H54 (cell line): Measurements from ENCODE around the gene ATP1B1.

ENCODE experiments used
- DNase-seq: peaks from one replicate; pipeline ENCODE4 v3.0.0; 2011; ENCODE audit warnings: low spot score, mixed read lengths; ENCODE audit not compliant: insufficient read length
- FAIRE-seq: peaks from 3 replicates; lab custom pipeline; 2011; peaks lifted over from hg19 to GRCh38; lab: Jason Lieb, UNC
- POLR2A ChIP-seq: IDR thresholded peaks from 2 replicates; pipeline ENCODE4 v1.6.1; 2011; ENCODE audit warnings: low read depth, mild to moderate bottlenecking, low read length

The ATP1B1 gene

DNA sequence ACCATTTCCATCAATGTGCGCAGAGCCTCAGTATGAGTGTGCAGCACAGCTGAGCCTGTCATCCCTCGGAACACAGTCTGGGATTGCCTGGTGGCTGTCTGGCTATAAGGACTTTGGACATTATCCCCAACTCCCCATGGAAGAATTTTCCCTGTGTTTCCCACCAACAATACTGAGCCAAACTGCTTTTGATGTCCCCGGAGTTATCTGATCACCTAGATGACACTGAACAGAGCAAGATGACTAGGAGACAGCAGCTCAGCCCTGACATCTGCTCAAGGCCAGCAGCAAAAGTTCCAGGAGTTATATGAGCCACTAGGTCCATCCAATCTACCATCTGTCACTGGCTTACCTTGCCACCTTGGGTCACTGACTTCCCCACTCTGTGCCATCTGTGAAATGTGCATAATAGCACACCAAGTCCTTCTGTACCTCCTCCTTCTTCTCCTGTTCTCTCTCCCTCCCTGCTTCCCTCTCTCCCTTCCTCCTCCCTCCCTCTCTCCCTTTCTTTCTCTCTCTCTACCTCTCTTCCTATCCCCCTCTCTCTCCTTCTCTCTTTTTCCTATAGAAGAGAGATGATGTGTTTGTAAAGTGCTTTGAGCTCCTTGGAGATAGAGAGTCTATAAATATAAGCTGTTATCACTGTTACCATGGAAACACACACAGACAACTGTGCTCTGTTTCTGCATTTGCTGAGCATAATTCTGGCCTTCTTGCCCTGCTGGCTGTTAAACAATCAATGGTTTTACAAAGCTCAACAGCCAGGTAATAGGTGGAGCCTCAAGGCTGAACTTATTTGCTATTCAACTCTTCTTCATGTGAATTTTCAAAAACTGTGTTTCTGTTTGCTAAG is 19.7 kb upstream of the ATP1B1 start:
- FAIRE-seq (no peak), DNase-seq (no peak)
- TF ChIP-seq POLR2A: no peak

DNA sequence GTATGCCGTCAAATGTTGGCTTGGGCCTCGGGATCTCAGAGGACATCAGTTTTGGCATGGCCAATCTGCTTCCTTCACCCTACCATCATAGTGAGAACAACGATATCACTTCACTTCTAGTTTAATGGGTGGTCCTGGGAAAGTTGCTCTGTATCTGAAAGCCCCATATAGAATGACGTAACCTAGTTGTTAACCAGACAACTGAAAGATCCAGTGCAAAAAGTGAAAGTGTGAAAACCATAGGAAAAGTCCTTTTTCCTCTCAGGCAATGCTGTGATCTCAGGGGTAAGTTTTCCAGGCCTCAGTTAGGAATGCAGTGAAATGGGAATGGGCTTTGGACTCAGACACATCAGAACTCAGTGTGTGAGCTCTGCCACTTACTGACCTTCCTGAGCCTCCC is 18.6 kb upstream of the ATP1B1 start:
- FAIRE-seq: no peak
- no peak for TF ChIP-seq POLR2A
- no peak for DNase-seq

DNA sequence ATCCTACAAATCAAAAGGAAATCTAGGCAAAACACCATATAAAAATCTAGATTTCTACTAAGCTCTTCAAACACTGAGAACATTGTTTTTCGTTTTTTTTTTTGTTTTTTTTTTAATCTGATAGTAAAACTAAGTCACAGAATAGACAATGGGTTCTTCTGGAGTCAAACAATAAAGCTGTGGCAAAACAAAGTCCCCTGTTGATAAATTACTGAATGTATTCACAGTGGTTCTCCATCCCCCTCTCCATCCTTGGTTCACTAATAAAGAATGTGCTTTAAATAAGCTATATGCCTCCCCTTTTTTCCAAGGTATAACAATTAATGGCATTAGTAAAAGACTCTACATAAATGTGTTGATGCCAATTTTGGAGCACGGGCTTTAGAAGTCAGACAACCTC is 16.7 kb upstream of the ATP1B1 start:
- DNase-seq (no peak), FAIRE-seq (no peak)
- no peak for TF ChIP-seq POLR2A

DNA sequence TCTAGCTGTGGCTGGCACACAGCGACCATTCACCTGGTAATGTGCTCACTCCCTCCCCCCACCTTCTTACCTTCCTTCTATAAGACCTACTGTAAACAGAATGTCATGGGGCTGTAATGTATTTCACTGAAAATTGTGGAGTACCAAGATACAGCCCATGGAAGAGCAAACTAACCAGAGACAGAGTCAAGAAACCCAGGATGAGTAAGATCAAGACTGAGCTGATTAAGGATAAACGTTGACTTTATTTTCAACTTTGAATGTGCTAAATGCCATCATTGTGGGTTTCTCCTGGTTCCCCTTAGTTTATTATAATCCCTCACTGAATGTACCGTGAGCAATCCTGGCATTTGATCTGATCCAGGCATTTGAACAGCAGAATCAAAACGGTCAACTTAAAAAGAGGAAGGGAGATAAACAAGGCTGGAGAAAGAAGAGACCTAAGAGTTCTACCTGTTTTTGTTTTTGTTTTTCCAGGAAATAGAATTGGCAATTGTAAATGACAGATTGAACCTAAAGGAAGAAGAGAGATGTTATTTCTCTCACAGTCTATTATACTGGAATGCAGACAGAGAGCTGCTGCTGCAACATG is 16.1 kb upstream of the ATP1B1 start:
- no peak for TF ChIP-seq POLR2A
- DNase-seq (no peak), FAIRE-seq (no peak)

DNA sequence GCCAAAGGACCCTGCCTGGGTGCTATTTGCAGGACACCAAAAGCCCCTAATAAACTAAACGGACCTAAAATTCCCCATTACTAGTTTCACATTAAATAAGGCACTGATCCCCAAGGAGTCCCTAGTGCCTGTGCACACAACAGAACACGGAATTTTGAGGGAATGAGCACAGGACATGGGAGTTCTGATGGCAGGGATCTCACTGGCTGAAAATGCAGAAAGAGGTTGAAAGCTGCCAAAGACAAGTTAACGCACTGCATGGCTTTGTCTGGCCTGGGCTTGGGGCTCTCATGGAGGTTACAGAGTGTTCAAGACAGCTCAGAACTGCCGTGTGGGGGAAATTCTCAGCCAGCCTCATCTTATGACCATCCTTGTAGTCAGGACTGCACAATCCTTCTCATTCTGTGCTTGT is 15.6 kb upstream of the ATP1B1 start:
- TF ChIP-seq POLR2A: no peak
- no peak for FAIRE-seq
- DNase-seq: no peak

DNA sequence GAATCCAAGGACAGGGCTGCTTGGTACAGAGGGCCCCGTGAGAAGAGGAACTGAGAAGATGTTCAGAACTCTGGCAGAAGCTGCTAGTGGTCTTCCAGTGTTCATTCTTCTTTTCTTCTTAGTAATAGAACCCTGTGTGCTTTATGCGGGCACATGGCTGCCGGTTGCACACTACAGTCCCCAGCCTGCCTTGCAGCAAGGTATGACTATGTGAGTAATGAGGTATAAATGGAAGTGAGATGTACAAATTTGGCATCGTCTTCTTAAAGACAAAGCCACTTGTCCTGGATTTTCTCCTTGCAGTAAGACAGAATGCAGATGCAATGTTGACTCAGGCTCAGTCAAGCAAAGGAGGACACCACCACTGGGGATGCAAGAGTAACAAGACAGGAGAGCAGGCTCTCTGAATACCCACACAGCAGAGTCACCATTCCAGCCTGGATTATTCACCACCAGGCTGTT is 15.0 kb upstream of the ATP1B1 start:
- no peak for DNase-seq
- TF ChIP-seq POLR2A: no peak
- FAIRE-seq: no peak

DNA sequence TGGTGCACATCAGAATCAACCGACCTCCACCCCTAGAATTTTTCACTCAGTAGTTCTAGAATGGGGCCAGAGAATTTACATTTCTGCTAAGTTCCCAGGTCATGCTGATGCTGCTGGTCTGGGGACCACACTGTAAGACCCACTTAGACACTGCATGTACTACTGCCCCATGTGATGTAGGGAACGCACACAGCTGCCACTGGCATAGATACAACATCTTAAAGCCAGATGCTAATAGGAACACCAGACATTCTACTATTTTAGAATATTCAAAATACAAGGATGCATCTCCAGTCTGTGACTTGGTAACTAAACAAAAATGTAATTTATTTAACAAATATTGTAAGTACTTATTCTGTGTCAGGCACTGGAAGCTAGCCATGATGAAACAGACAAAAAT is 14.1 kb upstream of the ATP1B1 start:
- no peak for TF ChIP-seq POLR2A
- FAIRE-seq: no peak
- DNase-seq: no peak

DNA sequence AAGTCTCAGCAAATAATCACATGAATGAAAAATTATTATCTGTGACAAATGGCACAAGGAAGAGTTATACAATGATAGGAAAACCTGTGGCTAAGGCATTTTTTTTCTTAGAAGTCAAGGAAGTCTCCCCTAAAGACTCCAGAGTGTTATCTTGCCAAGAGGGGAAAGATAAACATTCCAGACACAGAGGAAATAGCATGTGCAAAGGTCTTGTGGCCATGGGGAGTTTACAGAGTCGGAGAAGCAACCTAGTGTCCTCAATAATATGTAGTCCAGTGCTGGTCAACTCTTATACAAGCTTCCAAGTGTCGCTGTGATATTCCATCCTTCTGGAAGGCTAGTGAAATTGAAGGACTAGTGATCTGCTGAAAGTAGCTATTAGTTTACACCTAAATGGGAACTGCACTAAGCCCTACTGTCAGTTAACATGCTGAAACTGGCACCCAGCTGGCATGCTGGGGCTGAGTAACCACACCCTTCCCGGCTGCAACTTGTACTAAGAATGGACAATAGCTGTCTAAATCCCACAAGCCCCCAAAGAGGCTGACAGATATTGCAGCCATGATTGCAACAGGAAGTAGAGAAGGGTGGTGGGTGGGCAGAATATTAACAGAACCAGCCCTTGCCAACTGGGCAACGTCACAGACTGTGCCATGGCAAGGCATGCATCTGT is 11.5 kb upstream of the ATP1B1 start:
- no peak for TF ChIP-seq POLR2A
- no peak for DNase-seq
- FAIRE-seq: no peak

DNA sequence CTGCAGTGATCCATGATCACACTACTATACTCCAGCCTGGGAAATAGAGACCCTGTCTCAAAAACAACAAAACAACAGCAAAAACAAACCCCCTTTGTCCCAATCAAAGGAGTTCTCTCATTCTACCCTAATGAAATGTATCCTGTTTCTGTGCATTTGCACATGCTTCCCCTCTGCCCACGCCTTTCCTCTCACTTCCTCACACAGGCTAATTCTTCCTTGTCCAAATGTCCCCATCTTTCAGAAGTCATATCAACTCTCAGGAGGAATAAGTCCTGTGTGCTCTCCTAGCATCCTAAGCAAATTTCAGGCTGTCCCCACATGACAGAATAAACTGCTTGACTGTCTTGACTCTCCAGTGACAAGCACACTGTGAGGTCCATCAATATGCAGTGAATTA is 8.1 kb upstream of the ATP1B1 start:
- no peak for TF ChIP-seq POLR2A
- FAIRE-seq: no peak

DNA sequence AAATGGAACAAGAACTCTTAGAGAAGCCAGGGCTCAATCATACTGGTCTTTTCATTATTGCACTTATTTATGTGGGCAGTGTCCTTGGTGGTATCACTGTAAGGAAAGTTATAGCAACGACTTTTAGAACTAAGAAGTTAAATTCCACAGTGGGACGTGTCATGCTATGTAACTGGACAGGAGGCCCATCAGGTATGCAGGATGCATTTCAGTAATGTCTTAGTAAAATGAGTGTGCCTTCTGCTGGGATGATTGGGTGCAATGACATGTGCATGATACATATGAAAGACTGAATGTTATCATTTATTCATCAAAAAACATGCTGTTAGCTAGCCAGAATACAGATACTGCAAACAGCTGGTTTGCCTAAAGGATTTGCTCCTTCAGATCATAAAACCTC is 6.9 kb upstream of the ATP1B1 start:
- TF ChIP-seq POLR2A: no peak
- no peak for FAIRE-seq
- no peak for DNase-seq

More for the DNA sequence above, 8.1 kb upstream of the ATP1B1 start:
- DNase-seq: no peak

DNA sequence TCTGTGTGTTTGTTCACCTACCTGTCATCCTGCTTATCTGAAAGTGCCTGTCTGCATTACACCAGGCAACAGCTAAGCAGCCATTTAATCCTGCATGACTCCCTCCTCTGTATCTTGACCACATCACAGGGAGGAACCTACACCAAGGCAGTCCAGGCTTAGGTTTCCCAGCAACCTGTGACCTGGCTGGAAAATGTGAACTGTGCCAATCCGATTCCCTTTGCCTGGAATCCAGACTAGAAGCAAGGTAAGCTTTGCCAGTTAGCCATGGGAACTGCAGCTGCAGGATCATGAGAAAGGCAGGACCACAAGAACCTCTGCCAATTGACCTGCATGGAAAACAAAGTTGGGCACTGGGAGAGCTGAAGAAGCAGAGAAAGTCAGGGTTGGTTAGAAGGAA is 6.3 kb upstream of the ATP1B1 start:
- FAIRE-seq: no peak
- no peak for DNase-seq
- TF ChIP-seq POLR2A: no peak

DNA sequence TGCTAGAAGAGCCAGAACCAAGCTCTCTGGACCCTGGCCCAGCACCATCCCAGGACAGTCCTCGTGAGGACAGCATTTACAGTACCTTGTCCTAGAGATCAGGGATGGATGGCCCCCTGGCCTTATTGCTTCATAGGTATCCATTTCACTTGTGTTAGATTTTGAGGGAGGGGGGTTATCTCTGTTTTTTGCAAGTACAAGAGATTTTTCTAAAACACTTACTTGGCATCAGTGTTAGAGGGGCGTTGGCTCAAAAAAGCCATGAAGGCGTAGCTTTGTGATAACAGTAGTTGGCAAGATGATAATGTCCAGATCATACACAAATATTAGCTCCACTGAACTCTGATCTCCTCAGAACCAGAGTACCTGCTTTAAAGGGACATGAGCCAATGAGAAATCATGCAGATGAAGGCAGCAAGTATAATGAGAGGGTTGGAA is 5.8 kb upstream of the ATP1B1 start:
- no peak for FAIRE-seq
- TF ChIP-seq POLR2A: no peak
- no peak for DNase-seq

DNA sequence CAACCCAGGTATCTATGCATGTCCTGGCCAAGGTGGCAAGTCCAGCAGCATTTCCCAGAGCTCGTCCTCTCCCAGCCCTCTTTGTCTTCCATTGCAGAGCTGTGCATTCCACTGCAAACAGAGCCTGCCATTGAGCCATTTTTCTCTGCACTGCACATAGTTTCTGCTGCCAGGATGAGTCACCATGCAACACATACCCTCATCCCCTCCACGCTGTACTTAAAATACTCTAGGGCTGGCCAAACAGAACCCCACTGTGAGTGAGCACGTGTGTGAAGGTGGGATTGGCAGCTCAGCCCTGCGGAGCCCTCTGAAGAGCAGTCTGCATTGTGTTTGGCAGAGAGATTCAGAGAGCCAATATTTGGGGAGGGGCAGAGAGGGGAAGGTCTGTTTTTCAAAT is 3.9 kb upstream of the ATP1B1 start:
- no peak for TF ChIP-seq POLR2A
- peak; percentile 73 for DNase-seq
- no peak for FAIRE-seq

DNA sequence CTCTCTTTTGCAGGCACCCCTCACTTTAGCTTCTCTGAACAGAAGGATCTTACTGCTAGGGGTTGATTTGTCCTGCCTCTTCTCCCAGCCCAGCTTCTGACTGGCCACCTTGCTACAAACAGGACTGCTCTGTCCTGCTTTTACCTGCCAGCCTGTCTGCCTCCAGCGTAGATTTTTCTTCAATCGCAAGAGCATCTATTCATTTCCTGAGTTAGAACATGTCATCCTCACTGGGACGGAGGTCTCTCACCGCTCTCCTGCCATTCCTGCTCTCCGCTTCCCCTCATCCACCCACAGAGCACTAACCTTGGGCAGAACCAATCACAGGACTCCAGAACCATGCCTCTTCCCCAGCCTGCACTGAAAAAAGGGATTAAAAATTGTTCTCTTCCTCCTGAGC is 3.5 kb upstream of the ATP1B1 start:
- TF ChIP-seq POLR2A: no peak
- FAIRE-seq (no peak), DNase-seq (no peak)

DNA sequence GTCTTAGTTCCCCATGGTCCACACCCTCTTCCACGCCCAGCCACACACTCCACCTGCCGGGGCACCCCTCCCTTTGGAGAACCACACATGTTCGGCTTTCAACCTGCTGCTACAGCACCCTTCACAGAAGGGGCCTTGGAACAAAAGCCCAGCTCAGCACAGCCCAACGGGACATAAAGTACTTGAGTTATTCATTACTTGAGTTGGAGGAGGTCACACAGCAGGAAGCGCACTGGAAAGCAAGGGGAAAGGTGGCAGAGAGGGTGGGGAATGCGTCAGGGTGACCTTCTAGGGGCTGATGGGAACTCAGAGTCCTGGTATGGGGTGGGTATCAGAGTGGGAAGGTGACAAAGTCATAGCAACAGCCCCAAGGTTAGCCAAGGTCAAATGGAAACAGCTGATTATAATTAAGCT is 3.0 kb upstream of the ATP1B1 start:
- FAIRE-seq (no peak), DNase-seq (no peak)
- no peak for TF ChIP-seq POLR2A
